HG03039 (cell line): ENCODE measurements around the gene PIP5K1B.
"Not testable (repeated sequence)": the region's sequence is repeated elsewhere in the genome, so short reads cannot be mapped to it uniquely, and the experiment has no call there.

Experiments used
- ATAC-seq: cut with Tn5 transposase; IDR thresholded peaks from one replicate; pipeline ENCODE4 v1.9.1; 2021; ENCODE audit warnings: mild to moderate bottlenecking, moderate library complexity; ENCODE audit not compliant: unreplicated experiment

PIP5K1B gene

DNA sequence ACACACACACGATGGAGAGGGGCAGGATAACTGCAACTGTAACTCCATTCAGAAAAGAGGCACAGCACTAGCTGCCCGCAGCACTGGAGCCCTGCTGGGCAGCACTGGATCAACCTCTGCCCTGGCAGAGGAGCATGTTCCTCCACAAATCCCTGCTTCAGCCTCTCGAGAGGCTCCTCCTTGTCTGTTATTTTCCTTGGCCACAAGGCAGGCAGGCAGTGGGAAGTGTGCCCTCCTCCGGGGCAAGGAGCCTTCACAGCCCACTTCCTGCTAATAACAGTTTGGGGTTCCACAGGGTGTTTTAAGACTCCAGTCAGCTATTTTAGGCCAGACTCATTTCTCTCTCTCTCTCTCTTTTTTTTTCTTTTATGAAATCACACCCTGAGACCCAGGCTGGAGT is 342.3 kb downstream of the PIP5K1B start:
- no peak for ATAC-seq

DNA sequence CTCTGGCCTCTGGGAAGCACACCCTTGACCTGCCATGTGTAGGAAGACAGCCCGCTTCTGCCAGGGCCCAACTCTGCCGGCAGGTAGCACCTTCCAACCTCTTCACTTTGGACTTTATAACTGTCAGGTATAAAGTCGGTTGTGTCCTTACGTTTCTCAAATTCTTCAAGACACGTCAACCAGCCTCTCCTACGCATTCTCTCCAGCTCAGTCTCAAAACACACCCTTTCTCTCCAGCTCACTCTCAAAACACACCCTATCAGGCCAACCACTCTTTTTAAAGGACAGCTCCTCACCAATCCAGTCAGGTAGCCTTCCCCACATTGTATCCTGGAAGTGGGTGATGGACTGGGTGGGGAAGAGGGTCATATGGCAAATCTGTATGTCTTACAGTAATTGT is 344.1 kb downstream of the PIP5K1B start:
- ATAC-seq: no peak

DNA sequence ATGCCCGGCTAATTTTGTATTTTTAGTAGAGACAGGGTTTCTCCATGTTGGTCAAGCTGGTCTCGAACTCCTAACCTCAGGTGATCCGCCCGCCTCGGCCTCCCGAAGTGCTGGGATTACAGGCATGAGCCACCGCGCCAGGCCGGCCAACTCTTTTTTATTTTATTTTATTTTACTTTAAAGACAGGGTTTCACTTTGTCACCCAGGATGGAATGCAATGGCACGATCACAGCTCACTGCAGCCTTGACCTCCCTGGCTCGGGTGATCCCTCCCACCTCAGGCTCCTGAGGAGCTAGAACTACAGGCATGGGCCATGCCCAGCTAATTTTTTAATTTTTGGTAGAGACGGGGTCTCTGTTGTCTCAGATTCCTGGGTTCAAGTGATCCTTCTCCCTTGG is 345.9 kb downstream of the PIP5K1B start:
- not testable (repeated sequence) for ATAC-seq

DNA sequence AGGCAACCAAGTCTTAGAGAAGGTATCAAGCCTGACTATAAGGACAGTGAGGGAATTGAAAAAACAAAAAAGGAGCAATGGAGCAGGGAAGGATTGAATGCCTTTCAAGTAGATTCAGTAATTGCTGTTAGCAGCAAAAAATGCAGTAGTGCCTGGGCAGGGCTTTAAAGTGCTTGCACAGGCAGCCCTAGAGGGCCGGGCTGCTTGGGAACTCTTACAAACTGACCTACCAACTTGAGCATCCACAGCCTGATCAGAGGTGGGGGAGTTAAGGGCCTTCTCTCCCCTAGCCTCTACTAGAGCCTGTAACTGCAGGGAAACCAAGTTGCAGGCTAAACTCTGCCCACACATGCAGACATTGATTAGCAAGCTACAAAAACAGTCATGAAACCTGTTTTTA is 349.9 kb downstream of the PIP5K1B start:
- ATAC-seq: no peak

DNA sequence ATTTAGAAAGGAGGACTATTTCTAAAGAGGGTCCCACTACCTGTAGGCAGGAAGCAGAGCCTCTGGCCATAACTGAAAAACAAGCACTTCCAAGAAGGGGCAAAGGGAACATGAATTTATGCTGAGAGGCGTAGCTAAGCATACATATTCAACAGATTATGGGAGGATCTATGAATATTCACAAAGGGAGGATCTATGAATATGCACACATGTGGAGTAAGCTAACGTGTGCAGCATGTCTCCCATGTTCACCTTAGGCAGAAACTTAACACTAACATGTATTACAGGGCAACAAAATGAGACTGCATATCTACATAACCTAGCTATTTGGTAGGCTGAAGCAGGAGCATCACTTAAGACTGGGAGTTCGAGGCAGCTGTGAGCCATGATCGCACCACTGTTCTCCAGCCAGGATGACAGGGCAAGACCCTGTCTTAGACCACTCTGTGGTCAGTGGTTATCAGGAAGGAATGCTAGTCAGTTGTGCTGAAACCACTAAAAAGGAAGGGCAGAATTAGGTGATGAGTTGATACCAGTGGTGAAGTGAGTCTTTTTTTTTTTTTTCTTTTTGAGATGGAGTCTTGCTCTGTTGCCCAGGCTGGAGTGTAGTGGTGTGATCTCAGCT is 351.3 kb downstream of the PIP5K1B start:
- ATAC-seq: no peak

DNA sequence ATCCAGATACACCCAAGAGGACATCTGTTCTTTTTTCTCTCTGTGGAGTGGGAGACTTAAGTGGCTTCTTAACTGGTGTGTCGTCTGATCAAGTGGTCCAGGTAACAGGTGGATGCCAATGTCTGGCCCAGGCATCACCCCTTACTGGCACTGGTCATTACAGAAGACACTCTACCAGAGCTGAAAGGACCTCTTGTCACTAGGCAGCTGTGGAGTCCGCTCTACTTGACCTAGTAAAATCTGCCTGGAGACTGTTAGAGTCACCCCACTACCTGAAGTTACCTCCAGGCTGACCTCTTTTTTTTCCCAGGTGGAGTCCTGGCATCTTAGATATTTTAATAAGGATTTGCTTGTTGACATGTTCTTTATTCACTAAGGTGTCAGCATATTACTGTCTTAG is 353.1 kb downstream of the PIP5K1B start:
- no peak for ATAC-seq
